ENCODE measurements around the gene ARPP19.

Gene ARPP19

DNA sequence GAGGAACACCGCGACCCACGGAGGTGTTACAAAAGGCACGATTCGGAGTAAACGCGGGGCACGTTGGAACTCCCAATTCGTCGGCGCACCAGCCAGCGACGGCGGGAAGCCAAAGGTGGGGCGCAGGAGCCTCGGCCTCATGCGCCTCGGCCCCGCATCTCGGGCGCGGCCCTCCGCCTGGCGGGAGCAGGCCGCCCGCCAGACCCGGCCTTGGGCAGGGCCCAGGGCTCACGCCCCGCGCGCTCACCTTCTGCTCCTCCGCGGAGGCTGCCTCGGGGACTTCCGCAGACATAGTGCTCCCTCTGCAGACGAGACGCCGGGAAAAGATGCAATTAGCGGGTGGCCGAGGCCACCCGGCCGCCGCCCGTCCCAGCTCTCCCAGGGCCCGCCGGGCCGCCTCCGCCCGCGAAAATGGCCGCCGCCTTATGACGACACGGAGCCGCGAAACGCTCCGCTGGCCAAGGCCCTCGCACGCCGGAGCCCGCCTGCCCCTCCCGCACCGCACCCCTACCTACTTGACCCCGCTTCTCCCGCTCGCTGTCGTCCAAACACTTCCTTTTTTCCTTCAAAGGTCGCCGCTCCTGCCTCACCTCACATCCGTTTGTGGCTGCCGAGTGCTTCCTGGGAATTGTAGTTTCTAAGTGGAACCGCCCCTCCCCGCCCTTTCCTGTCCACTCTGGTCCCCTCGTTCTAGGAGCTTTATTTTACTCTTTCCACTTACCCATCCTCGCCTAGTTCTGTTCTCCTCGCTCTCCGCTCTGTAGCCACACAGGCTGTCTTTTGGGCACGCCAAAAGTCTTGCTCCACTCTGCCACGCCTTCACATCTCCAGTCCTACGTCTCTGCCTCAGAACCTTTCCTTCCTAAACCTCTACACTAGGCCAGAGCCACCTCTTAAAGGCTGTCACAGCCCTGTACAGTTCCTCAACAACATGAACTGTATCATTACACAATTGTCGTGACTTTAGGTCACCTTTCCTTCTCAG is at the start of gene ARPP19:
ARPP19 (minus strand) TSS at position 430 of the 985 bp plus-strand sequence; CDS start at position 292, 138 bp downstream.
- TF ChIP-seq MAX (IDR thresholded peaks at IDR 0.05; ENCODE audit: low read depth, low read length): peak; percentile 86
- peak; percentile 93 for TF ChIP-seq MYC (IDR thresholded peaks at IDR 0.05; ENCODE audit: low read depth, low read length)
- TF ChIP-seq POLR2A (IDR thresholded peaks at IDR 0.05; ENCODE audit: extremely low read depth, insufficient read length): peak; percentile 87
- TF ChIP-seq, protein P1, sequence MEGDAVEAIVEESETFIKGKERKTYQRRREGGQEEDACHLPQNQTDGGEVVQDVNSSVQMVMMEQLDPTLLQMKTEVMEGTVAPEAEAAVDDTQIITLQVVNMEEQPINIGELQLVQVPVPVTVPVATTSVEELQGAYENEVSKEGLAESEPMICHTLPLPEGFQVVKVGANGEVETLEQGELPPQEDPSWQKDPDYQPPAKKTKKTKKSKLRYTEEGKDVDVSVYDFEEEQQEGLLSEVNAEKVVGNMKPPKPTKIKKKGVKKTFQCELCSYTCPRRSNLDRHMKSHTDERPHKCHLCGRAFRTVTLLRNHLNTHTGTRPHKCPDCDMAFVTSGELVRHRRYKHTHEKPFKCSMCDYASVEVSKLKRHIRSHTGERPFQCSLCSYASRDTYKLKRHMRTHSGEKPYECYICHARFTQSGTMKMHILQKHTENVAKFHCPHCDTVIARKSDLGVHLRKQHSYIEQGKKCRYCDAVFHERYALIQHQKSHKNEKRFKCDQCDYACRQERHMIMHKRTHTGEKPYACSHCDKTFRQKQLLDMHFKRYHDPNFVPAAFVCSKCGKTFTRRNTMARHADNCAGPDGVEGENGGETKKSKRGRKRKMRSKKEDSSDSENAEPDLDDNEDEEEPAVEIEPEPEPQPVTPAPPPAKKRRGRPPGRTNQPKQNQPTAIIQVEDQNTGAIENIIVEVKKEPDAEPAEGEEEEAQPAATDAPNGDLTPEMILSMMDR (IDR thresholded peaks at IDR 0.05; ENCODE audit: low read depth, low read length): no peak
- peak; percentile 96 for DNase-seq (ENCODE audit: low read depth)
- H3K4me3 ChIP-seq (ENCODE audit: low read depth, low read length): peak within 1 kb of the TSS; percentile 78

DNA sequence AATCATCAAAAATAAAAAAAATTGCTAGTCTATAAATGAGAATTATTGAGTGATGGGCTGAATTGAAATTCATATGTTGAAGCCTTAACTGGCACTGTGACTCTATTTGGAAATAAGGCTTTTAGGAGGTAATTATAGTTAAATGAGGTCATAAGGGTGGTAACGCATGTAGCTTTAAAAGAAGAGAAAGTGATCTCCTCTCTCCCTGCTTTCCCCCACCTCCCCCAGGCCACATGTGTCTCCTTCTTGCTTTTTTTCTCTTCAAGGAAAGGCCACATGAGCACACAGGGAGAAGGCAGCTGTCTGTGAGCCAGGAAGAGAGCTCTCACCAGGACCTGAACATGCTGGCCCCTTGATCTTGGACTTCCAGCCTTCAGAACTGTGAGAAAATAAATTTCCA is 48.2 kb upstream of the ARPP19 start:
- H3K4me3 ChIP-seq (ENCODE audit: low read depth, low read length): no peak overlapping the region
- no peak for DNase-seq (ENCODE audit: low read depth)
- TF ChIP-seq, protein P1 (IDR thresholded peaks at IDR 0.05; ENCODE audit: low read depth, low read length): no peak

- TF ChIP-seq MYC (IDR thresholded peaks at IDR 0.05; ENCODE audit: low read depth, low read length) (no peak), MAX (IDR thresholded peaks at IDR 0.05; ENCODE audit: low read depth, low read length) (no peak), POLR2A (IDR thresholded peaks at IDR 0.05; ENCODE audit: extremely low read depth, insufficient read length) (no peak)
- DNase-seq (ENCODE audit: low read depth): no peak
Observed at GRCh38 chr15:52615302-52615701, 46.5 kb upstream of the ARPP19 start.

DNA sequence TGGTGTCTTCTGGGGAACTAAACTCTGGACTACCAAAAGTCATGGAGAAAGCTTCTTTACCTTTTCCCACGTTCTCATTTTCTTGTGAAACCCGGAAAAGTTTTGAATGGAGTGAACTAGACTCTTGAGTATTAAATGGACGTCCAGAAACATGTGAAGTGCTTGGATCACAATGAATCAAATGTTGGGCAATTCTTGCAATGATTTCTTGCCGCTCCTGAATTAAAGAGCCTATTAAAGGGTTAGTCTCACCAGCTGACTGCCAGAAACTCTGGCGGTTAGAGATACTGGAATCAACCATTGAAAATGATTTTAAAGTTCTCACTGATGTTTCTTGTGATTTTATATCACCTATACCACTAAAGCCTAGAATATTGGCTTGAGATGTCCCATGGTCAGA is 40.8 kb upstream of the ARPP19 start:
- H3K4me3 ChIP-seq (ENCODE audit: low read depth, low read length): no peak overlapping the region
- DNase-seq (ENCODE audit: low read depth): no peak
- TF ChIP-seq MAX (IDR thresholded peaks at IDR 0.05; ENCODE audit: low read depth, low read length) (no peak), POLR2A (IDR thresholded peaks at IDR 0.05; ENCODE audit: extremely low read depth, insufficient read length) (no peak), MYC (IDR thresholded peaks at IDR 0.05; ENCODE audit: low read depth, low read length) (no peak)
- TF ChIP-seq, protein P1 (IDR thresholded peaks at IDR 0.05; ENCODE audit: low read depth, low read length): no peak

More at GRCh38 chr15:52615302-52615701, 46.5 kb upstream of the ARPP19 start:
- no peak overlapping the region for H3K4me3 ChIP-seq (ENCODE audit: low read depth, low read length)

DNA sequence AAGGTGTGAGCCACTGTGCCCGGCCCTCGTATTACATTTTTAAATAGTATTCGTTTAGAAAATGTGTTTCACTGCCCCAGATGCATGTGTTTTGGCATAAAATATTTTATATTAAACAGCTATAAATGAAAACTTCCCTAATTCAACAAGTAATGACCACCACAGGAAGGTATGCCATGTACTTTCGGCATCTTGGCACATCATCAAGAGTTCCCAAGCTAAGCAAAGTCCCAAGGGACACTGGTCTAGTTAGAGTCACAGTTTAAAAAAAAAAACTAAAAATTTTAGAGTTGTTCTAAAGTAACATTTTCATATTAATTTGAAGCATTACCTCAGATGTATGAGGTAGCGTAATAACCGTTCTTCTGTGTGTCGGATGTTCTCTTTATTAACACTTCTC is 15.6 kb upstream of the ARPP19 start:
- no peak overlapping the region for H3K4me3 ChIP-seq (ENCODE audit: low read depth, low read length)
- no peak for DNase-seq (ENCODE audit: low read depth)
- no peak for TF ChIP-seq MYC (IDR thresholded peaks at IDR 0.05; ENCODE audit: low read depth, low read length)

DNA sequence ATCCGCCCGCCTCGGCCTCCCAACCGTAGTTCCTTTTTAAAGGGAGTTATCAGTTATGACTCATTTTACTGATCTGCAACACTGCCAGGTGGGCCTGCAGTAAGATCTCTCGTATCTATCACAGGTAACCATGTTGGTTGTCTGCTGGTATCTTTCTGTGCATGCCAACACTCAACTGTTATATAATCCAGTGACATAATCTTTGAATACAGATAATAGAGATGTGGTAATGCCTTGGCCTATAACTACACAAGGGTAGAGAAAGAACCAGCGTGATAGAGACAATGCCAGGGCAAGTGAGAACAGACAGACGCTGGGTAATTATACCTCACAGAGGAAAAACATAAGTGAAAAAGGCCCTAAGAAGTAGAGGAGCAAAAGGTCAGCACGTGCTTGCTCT is 11.0 kb upstream of the ARPP19 start:
- TF ChIP-seq MAX (IDR thresholded peaks at IDR 0.05; ENCODE audit: low read depth, low read length) (no peak), MYC (IDR thresholded peaks at IDR 0.05; ENCODE audit: low read depth, low read length) (no peak), POLR2A (IDR thresholded peaks at IDR 0.05; ENCODE audit: extremely low read depth, insufficient read length) (no peak)
- TF ChIP-seq, protein P1 (IDR thresholded peaks at IDR 0.05; ENCODE audit: low read depth, low read length): no peak
- no peak for DNase-seq (ENCODE audit: low read depth)
- H3K4me3 ChIP-seq (ENCODE audit: low read depth, low read length): no peak overlapping the region
